GM18517 (cell line): ENCODE measurements around the gene ATCAY.
"Not testable (repeated sequence)": the region's sequence is repeated elsewhere in the genome, so short reads cannot be mapped to it uniquely, and the experiment has no call there.

Experiments used
- ATAC-seq: cut with Tn5 transposase; IDR thresholded peaks from one replicate; pipeline ENCODE4 v1.9.1; 2021; ENCODE audit warnings: mild to moderate bottlenecking, moderate library complexity; ENCODE audit not compliant: unreplicated experiment

ATCAY gene

DNA sequence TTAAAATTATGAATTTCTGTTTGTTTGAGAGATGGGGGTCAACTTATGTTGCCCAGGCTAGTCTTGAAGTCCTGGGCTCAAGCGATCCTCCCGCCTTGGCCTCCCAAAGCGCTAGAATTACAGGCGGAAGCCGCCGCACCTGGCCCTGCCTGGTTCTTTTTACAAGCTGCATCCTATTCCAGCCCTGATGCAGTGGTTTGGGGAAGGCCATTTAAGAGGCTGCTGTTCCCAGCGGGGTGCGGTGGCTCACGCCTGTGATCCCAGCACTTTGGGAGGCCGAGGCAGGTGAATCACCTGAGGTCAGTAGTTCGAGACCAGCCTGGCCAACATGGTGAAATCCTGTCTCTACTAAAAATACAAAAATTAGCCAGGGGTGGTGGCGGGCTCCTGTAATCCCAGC lies 87.5 kb downstream of the ATCAY start:
- ATAC-seq: not testable (repeated sequence)

DNA sequence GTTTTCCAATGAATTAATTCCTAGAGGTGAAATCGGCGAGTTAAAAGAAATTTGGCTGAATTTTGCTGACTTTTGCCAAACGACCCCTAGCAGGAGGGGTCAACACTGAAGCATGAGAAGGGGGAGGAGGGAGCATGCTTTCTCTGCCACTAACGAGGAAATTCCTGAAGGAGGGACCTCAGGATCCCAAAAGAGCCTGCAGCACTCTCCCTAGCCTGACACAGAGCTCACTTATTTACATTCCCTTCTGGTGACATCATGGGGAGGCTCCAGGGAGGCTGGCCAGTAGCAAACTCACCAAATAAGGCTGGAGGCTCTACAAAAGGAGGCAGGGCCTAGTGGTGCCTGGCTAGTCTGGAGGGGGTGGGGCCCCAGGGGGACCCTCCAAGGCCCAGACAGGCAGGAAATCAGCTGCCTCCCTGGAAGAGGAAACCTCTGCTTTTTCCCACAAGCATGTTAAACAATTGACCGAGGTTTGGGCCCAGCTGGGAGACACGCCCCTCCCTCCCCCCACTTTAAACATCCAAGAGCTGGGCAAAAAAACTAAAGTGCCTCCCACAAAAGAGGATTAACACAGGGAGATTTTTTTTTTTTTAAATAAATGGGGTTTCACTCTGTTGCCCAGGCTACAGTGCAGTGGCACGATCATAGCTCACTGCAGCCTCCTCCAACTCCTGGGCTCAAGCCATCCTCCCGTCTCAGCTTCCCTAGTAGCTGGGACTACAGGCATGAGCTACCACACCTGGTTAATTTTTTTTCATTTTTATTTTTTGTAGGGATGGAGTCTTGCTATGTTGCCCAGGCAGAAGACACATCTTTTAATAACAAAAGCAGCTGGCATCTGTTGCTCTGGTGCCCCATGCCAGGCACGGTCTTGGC lies 88.3 kb downstream of the ATCAY start:
- no peak for ATAC-seq

DNA sequence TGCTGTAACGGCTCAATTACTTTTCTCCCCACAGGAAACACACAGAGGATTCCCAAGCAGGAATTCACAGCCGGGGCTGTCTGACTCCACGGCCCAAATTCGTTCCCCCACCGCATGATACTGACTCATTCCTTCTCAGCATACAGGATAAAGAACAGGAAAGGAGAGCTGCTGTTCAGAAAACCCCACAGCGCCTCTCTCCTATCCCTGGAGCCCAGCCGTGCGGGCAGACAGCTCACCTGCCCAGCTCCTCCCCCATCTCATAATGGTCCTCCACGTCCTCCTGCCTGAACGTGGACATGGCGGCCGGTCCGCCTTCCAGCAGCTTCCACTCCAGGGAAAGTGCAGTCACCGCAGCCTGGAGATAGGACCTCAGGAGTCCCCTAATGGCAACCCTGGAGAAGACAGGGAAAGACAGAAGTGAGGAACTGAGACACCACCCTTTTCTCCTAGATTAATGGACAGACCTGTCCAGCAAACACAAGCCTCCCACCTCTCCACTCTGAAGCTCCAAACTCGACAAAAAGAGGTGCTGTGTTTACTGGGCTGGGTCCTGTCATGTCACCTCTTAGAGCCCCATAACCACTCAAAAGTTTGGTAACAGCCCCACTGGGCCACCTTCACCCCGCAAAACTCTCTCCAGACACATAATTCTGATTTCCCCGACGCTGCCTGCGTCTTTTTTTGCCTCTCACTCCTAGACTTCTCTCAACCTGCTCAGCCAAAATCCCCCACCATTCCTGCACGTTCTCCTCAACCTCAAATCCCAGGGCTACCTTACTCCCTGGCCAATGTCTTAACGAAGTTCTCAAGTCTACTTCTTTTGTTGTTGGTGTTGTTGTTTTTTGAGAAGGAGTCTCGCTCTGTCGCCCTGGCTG lies 89.2 kb downstream of the ATCAY start:
- no peak for ATAC-seq

DNA sequence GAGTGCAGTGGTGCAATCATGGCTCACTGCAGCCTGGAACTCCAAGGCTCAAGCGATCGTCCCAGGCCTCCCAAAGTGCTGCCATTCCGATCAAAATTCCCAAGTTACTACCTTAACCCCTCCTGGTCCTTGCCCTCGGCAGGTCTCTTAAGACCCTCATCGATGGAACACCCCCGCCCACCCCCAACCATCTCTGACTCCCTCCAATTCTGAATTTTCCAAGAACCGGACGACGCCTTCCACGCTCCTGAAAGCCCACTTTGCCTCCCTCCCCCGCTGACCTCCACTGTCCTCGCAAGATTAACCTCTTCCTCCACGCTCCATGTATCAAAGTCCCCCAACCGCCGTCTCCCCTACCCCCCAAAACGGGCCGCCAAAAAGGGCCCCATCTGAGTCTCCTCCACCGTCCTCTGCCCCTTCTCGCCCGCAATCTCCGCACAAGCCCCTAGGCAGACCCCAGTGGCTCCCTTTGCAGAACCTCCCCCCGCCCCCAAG lies 89.9 kb downstream of the ATCAY start:
- ATAC-seq: no peak

DNA sequence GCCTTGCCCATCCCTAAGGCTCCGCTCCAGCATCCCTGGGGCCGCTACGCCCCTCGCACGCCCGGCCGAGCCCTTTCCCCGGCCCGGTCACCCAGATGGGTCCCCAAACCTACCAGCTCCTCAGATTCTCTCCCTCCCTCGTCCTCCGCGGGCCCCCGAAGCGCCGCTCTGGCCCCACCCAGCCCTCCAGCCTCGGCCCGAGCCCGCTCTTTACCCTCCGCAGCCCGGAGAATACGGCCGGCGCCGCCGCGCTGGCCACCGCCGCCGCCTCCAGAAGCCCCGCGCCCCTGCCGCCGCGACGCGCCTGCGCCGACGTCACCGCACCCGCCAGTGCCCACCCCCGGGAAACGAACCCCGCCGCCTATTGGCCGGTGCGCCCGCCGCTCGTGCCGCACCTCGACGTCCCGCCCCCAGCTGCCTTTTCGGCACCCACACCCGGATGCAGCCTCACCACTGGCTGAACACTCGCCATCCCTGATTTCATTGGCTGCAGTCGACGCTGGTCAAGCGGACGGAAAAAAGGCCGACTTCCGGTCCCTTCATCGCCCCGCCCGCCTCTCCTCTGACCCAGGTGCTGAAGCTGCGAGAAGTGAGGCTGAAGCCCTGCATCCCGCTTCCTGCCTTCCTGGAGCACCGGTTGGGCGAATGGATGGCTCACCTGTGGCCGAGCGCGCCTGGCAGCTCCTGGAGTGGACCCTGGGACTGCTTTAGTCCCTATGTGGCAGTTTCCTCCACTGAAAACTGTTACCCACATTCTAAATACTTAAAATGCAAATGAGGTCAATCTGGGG lies 90.5 kb downstream of the ATCAY start, which contains the start of gene DAPK3:
TSS of gene DAPK3 (minus strand) at position 292 of the 791 bp plus-strand sequence. CDS start 1,364 bp downstream, outside the sequence.
- ATAC-seq: peak; percentile 79

DNA sequence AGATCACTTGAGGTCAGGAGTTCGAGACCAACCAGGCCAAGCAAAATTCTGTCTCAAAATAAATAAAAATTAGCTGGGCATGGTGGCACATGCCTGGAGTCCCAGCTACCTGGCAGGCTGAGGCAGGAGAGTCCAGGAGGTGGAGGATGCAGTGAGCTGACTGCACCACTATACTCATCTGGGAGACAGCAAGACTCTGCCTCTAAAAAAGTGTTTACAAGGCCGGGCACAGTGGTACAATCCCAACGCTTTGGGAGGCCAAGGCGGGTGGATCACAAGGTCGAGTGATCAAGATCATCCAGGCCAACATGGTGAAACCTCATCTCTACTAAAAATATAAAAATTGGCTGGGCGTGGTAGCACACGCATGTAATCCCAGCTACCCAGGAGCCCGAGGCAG lies 94.7 kb downstream of the ATCAY start:
- ATAC-seq: no peak

DNA sequence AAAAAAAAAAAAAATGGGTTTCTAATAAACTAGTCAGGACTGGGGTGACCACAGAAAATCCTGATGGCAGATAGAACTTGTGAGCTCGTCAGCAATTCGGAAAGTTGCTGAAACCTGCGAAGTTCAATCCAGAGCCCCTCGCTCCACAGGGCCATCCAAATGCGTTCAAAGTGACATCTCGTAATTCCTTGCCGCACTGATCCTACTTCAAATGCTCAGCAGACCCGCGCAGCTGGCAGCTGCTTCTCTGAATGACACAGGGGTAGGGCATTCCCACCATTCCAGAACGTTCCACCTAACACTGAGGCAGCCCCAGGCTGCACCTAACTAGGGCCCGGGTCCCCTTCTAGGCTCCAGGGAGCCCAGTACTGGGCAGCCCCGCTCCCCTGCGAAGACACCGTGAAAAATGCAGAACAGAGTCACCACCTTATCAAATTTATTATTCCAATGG lies 95.2 kb downstream of the ATCAY start:
- ATAC-seq: no peak

DNA sequence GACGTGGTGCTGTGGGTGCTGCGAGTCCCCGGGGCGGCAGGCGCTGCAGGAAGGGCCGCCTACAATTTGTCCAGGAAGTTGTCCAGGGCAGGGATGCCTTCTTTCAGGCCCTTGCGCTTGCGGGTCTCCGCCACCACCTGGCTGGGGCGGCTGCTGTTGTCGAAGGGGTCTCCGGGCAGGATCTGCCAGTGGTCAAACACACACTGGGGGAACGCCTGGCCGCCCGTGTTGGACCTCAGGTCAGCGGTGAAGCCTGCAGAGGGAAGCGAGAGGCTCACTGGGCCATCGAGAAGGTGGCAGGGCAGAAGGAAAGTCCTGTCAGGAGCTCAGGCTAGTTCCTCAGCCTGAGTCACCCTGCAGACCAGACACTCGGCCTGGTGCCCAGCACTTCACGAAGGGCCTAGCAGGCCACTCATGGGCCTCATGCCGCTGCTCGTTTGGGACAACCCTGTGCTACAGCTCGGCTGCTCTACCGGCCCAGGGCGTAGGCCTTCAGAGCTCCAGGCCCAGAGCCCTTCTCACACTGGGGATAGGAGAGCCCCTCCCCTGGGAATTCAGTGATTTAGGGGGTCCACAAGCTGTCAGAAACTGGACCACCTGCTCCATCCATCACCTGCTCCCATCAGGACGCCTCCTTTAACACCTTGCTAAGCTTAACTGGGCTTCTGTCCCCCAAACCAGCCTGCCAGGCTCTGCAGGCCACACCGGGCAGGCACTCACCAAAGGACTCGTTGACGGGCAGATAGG lies 96.2 kb downstream of the ATCAY start:
- no peak for ATAC-seq
